HG03159 (cell line): ENCODE results near the gene WDR74.
"Not testable (repeated sequence)": the region's sequence is repeated elsewhere in the genome, so short reads cannot be mapped to it uniquely, and the experiment has no call there.

Source experiments
- ATAC-seq: cut with Tn5 transposase; IDR thresholded peaks from one replicate; pipeline ENCODE4 v1.9.1; 2021; ENCODE audit warnings: mild to moderate bottlenecking, moderate library complexity; ENCODE audit not compliant: unreplicated experiment

WDR74 gene

DNA sequence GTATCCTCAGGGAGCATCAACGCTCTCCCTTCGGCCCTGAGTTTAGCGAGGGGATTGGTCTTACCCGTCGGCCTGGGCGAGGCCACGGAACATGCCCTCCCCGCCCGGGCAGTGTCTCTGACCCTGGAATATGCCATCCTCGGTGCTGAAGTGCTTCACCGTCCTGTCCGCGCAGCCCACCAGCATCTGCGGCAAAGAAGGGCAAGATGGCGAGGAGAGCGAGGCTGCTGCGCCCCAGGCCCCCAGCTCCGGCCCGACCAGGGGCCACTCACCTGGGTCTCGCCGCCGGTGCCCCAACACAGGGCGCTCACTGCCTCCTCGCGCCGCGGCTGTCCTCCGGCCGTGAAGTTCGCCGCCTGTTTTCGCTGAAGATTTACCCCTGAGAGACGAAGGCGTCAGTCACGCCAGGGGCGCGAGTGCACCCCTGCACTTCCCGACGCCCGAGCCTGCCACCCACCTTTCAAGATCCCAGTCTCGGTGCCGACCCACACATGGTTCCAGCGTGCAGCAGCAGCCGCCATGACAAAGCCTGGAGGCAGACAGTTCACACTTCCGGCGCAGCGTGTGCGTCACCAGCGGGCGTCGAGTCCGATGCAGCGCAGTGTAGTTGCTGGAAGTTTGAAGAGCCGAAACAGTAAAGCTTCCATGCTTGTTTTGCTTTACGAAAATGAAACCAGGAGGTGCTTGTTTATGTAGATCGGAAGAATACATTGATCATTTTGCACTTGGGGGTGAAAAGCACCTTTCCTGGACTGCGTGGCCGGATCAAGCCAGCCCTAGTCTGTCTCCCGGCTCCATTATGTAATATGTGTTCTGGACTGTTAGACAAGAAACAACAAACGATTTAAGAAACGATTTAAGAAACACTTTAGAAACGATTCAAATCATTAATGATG, at the start of gene WDR74:
TSS of gene WDR74 (minus strand) at position 541 of the 896 bp plus-strand sequence. CDS start at position 521, 20 bp downstream.
- peak; percentile 45 for ATAC-seq

DNA sequence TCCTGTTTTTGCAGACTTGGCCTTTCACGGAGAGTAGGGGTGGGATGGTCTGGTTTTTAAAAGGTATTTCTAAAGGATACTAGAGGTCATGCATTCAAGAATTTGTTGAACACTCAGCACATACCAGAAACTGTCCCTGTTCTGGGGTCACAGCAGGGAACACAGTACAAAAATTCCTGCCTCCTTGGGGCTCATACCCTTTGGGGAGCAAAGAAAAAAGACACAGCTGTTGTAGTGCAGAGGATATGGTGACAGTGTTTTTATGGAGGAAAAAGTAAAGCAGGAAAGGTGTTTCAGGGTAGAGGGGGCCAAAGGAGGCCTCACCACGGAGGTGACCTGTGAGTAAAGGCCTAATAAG, 49.7 kb upstream of the WDR74 start:
- ATAC-seq, result no peak

DNA sequence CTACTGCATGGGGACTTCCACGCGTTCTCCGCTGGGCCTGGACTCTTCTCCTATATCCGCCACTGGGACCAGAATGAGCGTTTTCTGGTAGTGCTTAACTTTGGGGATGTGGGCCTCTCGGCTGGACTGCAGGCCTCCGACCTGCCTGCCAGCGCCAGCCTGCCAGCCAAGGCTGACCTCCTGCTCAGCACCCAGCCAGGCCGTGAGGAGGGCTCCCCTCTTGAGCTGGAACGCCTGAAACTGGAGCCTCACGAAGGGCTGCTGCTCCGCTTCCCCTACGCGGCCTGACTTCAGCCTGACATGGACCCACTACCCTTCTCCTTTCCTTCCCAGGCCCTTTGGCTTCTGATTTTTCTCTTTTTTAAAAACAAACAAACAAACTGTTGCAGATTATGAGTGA, 49.0 kb upstream of the WDR74 start:
- no peak for ATAC-seq

DNA sequence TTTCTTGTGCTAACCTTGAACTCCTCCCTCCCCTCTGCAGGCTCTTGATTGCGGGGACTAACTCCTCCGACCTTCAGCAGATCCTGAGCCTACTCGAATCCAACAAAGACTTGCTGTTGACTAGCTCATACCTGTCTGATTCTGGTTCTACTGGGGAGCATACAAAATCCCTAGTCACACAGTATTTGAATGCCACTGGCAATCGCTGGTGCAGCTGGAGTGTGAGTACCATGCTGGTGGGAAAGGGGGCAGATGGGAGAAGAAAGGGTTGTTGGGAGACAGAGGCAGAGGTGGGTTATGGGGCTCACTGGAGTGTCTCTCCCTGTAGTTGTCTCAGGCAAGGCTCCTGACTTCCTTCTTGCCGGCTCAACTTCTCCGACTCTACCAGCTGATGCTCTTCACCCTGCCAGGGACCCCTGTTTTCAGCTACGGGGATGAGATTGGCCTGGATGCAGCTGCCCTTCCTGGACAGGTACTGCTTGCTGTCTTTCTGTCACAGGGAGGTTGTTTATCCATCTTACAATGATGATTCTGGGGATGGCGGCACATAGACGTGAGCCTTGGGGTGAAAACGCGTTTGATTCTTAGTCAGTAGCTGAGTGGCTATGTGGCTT, 45.9 kb upstream of the WDR74 start:
- ATAC-seq, result no peak

DNA sequence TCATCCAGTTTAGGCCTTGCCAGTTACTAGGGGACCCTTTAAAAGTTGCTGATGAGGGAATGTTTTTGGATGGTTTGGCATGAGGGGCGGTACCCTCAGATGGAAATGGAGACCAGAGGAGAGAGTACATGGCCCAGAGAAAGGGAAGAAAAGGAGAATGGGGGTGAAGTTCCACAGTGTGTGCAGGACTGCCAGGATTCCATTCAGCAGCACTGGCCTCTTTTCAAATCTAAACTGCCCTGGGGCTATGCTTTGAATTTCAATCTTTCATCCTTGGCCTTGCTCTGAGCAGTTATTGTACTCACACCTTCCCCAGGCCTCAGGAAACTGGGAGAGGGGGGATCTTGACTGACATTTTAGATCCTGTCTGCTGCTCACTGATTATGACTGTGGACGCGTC, 44.3 kb upstream of the WDR74 start:
- ATAC-seq, result no peak

DNA sequence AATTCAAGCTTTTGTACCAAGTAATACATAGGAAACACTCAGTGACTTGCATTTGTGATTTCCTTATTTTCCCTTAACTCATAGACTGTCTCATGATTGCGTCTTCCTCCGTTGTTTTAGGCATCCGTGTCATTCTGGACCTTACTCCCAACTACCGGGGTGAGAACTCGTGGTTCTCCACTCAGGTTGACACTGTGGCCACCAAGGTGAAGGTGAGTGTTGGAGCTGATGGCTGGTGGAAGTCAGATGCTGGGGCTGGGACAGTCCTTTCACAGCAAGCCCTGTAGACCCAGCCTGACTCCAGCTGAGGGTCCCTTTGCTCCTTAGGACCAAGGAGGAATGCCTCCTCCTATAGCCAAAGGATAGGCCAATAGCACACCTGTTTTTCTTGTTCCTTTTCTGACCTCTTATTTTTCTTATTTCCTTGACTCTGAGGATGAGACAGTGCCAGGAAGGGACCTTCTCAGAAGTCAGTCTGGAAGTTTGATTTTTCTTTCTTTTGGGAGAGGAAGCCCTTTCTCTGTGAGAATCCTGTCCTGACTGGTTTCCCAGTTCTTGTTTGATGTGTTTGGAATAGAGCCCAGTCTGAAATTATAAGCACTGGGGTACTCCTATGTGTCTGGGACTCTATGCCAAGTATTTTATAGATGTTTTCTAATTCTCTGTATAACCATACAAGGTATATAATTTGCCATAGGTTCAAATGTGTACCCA, 43.6 kb upstream of the WDR74 start:
- ATAC-seq, result no peak

DNA sequence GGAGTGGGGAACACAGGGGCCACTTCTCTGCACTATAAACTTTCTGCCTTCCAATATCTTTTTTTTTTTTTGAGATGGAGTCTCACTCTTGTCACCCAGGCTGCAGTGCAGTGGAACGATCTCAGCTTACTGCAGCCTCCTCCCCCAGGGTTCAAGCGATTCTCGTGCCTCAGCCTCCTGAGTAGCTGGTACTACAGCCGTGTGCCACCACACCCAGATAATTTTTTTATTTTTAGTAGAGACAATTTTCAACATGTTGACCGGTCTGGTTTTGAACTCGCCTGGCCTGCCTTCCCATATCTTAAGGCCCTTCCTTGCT, 43.0 kb upstream of the WDR74 start:
- ATAC-seq, result no peak

DNA sequence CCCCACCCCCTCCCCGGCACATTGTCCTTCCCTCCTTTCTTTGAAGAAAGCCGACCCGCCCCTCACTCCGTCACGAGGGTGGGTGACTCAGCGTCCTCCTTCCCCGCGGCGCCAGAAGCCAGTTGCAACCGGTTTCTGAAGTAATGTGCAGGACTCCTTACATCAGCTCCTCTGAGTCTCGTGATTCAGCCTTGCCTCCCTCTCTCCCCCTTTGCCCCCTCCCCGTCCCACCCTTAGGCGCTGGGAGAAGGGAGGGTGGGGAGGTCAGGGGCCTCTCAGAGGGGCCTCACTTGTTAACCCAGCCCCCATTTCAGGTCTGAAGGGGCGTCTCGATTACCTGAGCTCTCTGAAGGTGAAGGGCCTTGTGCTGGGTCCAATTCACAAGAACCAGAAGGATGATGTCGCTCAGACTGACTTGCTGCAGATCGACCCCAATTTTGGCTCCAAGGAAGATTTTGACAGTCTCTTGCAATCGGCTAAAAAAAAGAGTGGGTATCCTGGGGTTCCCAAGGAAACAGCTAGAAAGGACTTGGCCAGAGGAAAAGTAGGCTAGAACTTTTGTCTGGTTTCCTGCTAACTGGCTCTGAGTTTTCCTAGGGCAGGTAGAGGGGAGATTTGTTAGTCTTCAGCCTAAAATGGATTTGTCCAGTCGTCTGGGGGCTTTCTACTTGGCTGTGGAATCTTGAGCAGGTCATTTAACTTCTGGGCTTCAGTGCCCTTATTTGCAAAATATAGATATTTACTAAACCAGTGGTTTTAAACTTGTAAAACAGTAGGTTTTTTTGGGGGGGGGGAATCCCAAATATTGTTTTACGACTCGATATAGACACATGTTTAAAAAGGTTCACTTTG, 42.4 kb upstream of the WDR74 start:
- peak; percentile 44 for ATAC-seq

DNA sequence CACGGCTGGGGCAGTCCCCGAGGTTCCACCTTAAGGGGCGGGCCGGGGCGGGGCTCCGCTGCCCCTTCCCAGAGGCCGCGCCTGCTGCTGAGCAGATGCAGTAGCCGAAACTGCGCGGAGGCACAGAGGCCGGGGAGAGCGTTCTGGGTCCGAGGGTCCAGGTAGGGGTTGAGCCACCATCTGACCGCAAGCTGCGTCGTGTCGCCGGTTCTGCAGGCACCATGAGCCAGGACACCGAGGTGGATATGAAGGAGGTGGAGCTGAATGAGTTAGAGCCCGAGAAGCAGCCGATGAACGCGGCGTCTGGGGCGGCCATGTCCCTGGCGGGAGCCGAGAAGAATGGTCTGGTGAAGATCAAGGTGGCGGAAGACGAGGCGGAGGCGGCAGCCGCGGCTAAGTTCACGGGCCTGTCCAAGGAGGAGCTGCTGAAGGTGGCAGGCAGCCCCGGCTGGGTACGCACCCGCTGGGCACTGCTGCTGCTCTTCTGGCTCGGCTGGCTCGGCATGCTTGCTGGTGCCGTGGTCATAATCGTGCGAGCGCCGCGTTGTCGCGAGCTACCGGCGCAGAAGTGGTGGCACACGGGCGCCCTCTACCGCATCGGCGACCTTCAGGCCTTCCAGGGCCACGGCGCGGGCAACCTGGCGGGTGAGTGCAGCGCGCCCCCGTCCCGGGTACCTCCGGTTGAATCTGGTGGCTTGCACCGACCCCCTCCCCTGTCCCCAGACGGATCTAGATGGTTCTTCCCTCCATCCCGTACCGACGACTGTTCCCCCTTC, 41.6 kb upstream of the WDR74 start, which contains the start of gene SLC3A2:
TSS of gene SLC3A2 (plus strand) at position 94 of the 776 bp plus-strand sequence. CDS start at position 222, 128 bp downstream.
- ATAC-seq, result peak; percentile 60

DNA sequence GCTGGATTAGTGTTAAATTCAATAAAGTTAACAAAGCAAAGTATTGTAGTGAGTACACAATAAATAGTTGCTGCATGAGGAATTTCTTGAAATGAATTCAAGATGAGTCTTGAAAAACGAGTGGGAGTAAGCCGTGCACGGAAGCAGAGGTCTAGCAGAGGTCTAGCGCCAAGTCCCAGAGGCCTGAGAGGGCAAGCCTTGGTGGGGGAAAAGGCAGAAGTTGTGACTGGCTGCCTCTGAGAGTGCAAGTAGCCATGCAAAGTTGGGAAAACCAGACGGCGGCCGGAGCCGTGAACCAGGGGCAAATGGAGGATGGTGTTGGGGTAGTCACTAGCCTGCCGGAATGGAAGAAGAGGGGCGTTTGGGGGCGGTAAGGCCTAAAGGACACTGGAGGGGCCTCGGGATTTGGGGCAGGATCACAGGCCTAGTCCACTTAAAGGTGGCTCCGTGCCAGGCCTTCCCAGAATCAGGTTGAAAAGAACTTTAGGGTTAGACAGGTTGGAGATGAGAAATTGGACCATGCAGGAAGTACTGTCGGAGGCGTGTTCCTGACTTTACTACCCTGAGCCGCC, 40.9 kb upstream of the WDR74 start:
- peak; percentile 24 for ATAC-seq

DNA sequence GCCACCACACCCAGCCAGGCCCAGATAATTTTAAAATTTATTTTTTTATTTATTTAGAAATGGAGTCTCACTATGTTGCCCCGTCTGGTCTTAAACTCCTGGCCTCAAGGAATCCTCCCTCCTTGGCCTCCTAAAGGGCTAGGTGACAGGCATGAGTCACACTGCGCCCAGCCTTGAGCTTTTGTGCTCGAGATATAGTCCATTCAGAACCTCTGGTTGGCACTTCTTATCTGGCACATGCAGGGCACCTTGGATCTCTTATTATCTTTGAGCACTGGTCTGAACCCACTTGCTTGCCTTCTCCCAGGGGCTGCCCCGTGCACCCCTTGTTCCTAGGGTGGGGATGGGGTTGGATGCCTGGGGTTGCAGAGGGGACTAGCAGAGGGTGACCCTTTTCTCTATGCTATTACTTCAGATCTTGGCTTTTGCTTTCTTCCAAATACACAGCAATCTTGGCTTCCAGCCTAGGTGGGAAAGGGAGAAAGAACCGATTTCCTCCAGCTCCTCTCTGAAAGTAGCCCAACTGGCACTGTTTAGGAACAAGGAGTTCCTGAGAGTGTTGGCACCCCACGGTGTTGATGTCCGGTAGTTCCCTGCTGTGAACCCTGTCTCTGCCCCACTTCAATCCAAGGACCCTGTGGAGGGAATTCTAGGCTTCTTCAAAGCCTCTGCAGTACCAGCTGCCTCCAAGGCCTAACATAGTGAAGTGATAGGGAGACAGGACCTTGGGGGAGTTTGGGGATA, 40.0 kb upstream of the WDR74 start:
- no peak for ATAC-seq

DNA sequence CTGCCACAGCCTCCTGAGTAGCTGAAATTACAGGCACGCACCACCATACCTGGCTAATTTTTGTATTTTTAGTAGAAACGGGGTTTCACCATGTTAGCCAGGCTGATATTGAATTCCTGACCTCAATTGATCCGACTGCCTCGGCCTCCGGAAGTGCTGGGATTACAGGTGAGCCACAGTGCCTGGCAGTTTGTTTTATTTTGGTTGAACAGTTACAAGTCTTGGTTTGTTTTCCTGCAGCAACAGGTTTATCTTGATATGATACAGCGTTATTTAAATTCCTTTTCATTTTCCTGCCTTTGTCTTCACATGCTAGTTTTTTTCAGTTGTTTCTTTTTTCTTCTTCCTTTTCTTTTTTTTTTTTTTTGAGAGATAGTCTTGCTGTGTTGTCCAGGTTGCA, 37.3 kb upstream of the WDR74 start:
- ATAC-seq, result no peak

DNA sequence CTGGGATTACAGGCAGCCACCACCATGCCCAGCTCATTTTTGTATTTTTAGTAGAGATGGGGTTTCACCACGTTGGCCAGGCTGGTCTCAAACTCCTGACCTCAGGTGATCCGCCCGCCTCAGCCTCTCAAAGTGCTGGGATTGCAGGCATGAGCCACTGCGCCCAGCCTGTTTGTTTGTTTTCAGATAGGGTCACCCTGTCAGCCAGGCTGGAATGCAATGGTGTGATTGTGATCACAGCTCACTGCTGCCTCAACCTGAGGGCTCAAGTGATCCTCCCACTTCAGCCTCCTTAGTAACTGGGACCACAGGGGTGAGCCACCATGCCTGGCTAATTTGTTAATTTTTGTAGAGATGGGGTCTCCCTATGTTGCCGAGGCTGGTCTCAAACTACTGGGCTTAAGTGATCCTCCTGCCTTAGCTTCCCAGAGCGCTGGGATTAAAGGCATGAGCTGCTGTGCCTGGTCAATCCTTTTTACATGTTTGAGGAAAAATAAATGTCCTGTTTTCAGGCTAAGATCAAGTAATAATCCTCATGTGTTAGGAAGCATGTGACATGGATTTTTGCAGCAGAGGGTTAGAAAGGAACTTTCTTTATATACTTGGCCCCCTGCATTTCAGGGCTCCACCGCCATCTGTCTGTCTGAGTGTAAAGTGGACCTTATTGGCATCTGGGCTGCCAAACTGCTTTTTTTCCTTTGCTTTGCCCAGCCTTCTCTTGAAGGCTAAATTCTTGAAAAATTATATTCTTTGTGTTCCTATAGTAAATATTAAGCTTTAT, 36.5 kb upstream of the WDR74 start:
- ATAC-seq, result no peak

DNA sequence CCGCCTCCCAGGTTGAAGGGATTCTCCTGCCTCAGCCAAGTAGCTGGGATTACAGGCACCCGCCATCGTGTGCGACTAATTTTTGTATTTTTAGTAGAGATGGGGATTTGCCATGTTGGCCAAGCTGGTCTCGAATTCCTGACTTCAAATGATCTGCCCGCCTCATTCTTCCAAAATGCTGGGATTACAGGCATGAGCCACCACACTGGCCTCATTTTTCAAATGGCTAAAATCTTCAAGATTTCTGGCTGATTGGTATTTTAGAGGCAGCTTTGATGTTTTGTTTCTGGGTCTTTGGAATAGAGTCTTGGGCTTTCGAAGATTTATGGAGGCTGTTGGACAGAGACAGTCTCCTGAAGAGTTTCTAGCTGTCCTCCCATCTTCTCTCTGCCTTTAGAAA, 35.5 kb upstream of the WDR74 start:
- no peak for ATAC-seq

DNA sequence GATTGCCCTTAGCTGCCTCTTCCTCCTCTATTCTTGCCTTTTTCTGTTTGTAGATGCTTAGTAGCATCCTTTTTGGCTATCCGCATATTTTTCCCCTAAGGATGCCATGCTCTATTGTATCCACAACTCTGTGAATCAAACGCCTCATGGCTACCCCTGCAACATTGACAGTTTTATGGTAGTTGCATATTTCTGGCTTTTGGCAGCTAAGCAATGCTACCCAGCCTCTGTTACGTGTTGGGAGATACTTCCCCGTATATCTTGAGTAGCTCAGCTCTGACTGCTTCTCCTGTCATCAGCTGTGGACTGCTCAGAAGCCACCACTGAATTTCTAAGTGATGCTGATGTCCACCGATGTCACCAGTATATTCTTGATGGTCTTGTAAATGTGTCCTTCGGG, 26.2 kb upstream of the WDR74 start:
- no peak for ATAC-seq

DNA sequence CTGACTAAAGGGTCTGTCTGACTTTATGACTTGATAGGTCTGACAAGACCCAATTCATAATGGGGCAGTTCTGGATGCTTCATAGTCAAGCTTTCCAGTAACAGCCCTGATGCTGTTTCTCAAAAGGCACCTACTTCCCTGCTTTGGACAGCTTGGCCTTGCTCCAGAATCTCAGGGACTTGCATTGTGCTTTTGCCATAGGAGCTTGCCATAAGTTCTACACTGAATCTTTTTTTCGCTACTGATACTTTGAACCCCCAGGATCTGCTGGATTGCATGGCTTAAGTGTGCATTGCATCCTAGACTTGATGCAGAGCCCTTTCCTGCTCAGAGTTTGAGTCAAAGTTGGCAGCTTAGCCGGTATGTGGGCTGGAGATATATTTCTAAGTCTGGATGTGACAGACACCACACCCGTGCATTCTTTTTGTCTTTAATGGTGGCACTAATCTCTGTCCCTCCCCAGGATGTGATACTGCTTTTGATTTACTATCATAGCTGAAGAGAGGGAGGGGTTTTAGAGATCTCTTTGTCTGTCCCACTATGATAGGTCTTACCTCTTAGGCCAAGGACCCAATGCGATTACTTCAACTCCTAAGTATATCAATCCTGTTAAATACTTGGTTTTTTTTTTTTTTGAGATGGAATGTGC, 24.4 kb upstream of the WDR74 start:
- ATAC-seq, result no peak

DNA sequence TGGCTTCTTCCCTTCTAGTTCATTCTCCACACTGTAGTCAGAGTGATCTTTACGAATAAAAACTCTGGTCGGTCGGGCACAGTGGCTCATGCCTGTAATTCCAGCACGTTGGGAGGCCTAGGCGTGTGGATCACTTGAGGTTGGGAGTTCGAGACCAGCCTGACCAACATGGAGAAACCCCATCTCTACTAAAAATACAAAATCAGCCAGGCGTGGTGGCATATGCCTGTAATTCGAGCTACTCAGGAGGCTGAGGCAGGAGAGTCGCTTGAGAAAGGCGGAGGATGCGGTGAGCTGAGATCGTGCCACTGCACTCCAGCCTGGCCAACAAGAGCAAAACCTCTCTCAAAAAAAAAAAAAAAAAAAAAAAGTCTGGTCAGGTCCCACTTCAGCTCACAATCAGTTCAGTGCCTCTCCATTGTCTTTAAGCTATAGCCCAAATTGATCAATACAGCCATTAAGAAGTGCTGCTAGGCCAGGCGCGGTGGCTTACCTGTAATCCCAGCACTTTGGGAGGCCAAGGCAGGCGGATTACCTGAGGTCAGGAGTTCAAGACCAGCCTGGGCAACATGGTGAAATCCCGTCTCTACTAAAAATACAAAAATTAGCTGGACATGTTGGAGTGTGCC, 22.3 kb upstream of the WDR74 start:
- not testable (repeated sequence) for ATAC-seq
